ENCODE data around the gene SPATA32. TPM values are rescaled to one million over a fixed set of nuclear protein-coding genes. Genes with fewer than 3 reads are reported as not detected.
A peak's percentile ranks its signal among the peaks of the same experiment; 100 is the strongest.

The SPATA32 gene
- total and polyA plus RNA-seq, 8 donors: 0.07 to 0.19 (median 0.13) TPM; not detected in 4

DNA sequence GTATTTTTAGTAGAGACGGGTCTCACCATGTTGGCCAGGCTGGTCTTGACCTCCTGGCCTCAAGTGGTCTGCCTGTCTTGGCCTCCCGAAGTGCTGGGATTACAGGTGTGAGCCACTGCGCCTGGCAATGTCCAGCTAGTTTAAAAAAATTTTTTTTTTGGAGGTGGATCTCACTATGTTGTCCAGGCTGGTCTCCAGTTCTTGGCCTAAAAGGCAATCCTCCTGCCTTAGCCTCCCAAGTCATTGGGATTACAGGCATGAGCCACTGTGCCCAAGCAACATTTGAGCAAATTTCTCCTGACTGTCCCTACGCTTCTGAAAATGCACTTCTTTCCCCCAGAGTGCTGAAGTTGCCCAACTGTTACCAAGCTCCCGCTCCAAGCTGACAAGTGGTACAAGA lies 46.9 kb upstream of the SPATA32 start:
- no peak for ATAC-seq
- no peak for DNase-seq
- Histone ChIP-seq H3K4me3 (no peak overlapping the region), H3K27ac (no peak overlapping the region), H3K4me1 (peaks cover 73 to 77% (median 77%) of the 10 kb centered on the region in 3 donors), H3K36me3 (no peaks in the 10 kb centered on the region), H3K9me3 (no peaks in the 10 kb centered on the region), H3K27me3 (no peaks in the 10 kb centered on the region)
- FAIRE-seq: no peak
- intact Hi-C loops (cut with DNase I): no loop called here
- TF ChIP-seq, protein P1, sequence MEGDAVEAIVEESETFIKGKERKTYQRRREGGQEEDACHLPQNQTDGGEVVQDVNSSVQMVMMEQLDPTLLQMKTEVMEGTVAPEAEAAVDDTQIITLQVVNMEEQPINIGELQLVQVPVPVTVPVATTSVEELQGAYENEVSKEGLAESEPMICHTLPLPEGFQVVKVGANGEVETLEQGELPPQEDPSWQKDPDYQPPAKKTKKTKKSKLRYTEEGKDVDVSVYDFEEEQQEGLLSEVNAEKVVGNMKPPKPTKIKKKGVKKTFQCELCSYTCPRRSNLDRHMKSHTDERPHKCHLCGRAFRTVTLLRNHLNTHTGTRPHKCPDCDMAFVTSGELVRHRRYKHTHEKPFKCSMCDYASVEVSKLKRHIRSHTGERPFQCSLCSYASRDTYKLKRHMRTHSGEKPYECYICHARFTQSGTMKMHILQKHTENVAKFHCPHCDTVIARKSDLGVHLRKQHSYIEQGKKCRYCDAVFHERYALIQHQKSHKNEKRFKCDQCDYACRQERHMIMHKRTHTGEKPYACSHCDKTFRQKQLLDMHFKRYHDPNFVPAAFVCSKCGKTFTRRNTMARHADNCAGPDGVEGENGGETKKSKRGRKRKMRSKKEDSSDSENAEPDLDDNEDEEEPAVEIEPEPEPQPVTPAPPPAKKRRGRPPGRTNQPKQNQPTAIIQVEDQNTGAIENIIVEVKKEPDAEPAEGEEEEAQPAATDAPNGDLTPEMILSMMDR (IDR thresholded peaks at IDR 0.05): no peak
- WGBS, 2 donors: 97% methylated on average over 5 of the region's 5 CpGs

DNA sequence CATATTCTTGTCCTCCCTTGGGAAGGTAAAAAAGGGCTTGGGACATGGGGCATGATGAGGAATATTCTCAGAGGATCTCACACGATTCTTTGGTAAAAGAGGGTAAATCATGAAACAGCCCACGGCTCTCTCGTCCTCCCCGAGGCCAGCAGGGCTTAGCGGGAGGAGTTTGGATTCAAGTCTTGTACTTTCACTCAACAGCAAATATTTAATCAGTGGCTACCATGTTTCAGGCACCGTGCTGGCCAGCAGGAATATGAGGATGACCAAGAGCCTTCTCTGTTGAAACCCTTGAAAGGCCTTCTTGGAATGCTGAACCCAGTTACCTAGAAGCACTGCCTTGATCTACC lies 46.1 kb upstream of the SPATA32 start:
- intact Hi-C loops (cut with DNase I): no loop called here
- H3K27ac ChIP-seq: peak overlapping the region; percentile 70 to 93 (median 84)
- no peaks in the 10 kb centered on the region for H3K27me3 ChIP-seq
- TF ChIP-seq, protein P1 (IDR thresholded peaks at IDR 0.05): no peak
- FAIRE-seq: no peak
- peaks cover 65 to 69% (median 68%) of the 10 kb centered on the region in 3 donors for H3K4me1 ChIP-seq
- ATAC-seq: no peak
- H3K9me3 ChIP-seq: no peaks in the 10 kb centered on the region
- H3K4me3 ChIP-seq: no peak overlapping the region
- DNase-seq: no peak
- H3K36me3 ChIP-seq: no peaks in the 10 kb centered on the region
- WGBS, 2 donors: 32 to 34% methylated on average over 6 of the region's 6 CpGs

DNA sequence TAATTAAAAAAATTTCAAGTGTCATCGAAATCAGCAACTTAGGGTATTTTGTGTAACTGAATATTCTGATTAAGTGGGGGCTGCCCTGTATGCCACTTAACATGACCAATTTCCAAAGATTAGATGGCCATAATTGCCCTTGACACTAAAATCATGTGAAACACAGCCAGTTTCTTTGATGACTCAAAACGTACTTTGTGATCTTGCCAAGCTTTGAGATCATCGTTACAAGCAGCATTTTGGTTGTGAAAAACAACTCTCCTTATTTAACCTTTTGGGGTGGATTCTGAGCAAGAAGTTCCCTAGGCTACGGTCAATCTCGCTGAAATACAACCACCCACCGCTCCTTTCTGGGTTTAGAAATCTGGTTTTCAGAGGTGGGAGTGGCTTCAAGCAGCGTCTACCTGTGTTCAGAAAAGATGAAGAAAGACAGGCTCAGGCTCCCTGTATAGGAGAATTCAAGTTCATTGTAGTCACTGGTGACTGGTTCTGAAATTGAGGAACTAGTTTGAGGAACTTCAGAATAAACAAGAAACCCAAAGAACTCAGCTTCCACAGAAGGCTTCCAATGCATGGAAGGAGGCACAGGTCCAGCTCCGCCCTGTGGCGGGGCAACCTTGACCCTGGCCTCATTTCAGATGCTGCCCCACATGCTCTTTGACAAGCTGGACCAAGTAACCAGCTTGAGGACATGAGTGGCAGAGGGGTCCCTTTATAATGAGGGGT lies 45.6 kb upstream of the SPATA32 start:
- ATAC-seq: peak; percentile 7 to 51 (median 31)

DNA sequence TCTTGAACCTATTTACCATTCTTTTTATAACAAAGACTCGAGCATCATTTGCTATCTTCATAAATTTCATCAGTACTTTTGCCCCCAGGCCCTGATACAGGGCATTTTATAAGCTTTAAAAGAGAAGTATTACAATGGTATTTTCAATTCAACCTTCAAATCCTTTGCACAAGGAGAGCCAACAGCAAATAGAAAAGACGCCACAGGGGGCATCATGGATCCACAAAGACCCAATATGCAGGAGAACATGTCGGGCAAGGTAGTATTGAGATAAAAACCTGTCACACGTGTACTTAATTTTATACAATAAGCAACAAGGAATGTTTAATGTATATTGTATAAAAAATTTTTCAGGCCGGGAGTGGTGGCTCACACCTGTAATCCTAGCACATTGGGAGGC lies 44.7 kb upstream of the SPATA32 start:
- FAIRE-seq (no peak), DNase-seq (no peak), ATAC-seq (no peak)
- TF ChIP-seq, protein P1 (IDR thresholded peaks at IDR 0.05): no peak
- intact Hi-C loops (cut with DNase I): no loop called here
- Histone ChIP-seq H3K27ac (peak overlapping the region in 3 of 4 donors; percentile 70 to 93 (median 80)), H3K9me3 (no peaks in the 10 kb centered on the region), H3K4me3 (no peak overlapping the region), H3K27me3 (no peaks in the 10 kb centered on the region), H3K36me3 (no peaks in the 10 kb centered on the region), H3K4me1 (peaks cover 52 to 63% (median 55%) of the 10 kb centered on the region in 3 donors)
- 62% methylated on average over 5 of the region's 5 CpGs for WGBS, 2 donors

More for the DNA sequence above, 45.6 kb upstream of the SPATA32 start:
- Histone ChIP-seq H3K36me3 (no peaks in the 10 kb centered on the region), H3K27me3 (no peaks in the 10 kb centered on the region), H3K27ac (peak overlapping the region; percentile 70 to 93 (median 84)), H3K4me1 (peaks cover 59 to 64% (median 63%) of the 10 kb centered on the region in 3 donors), H3K9me3 (no peaks in the 10 kb centered on the region), H3K4me3 (no peak overlapping the region)
- no peak for FAIRE-seq
- peak in 3 of 6 donors; percentile 48 to 57 (median 50) for DNase-seq
- TF ChIP-seq, protein P1 (IDR thresholded peaks at IDR 0.05): no peak
- WGBS, 2 donors: 20 to 21% methylated on average over 9 of the region's 9 CpGs
- intact Hi-C loops (cut with DNase I): no loop called here

DNA sequence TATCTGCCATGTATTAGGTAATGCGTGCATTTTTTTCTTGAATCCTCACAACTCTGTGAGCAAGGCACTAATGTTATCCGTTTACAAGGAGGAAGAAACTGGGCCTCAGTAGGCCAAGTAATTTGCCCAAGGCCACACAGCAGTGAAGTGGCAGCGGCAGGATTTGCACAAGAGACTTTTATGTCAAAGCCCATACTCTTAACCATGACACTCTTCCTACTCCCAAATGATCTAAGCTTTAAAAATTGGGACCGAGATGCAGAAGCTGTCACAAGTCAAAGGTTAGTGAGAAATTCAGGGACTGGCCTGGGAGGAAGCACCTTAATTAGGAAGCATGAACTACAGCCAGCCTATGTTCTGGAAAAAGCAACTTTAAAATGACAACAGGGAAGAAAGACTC lies 44.2 kb upstream of the SPATA32 start:
- Histone ChIP-seq H3K27me3 (no peaks in the 10 kb centered on the region), H3K36me3 (no peaks in the 10 kb centered on the region), H3K4me1 (peaks cover 47 to 58% (median 50%) of the 10 kb centered on the region in 3 donors), H3K9me3 (no peaks in the 10 kb centered on the region), H3K4me3 (no peak overlapping the region), H3K27ac (peak overlapping the region in 1 of 4 donors; percentile 12)
- intact Hi-C loops (cut with DNase I): no loop called here
- WGBS, 2 donors: 52% methylated on average over 4 of the region's 4 CpGs
- DNase-seq (no peak), ATAC-seq (no peak), FAIRE-seq (no peak)
- TF ChIP-seq, protein P1 (IDR thresholded peaks at IDR 0.05): no peak

All from pancreas (tissue), 10 donors.